HG02970 (cell line): Measurements from ENCODE around the gene CDH18.

Experiments used
- ATAC-seq: cut with Tn5 transposase; IDR thresholded peaks from one replicate; pipeline ENCODE4 v1.9.1; 2021; ENCODE audit warnings: mild to moderate bottlenecking, moderate library complexity, moderate number of reproducible peaks; ENCODE audit not compliant: unreplicated experiment, low FRiP score

CDH18 gene, protein sequence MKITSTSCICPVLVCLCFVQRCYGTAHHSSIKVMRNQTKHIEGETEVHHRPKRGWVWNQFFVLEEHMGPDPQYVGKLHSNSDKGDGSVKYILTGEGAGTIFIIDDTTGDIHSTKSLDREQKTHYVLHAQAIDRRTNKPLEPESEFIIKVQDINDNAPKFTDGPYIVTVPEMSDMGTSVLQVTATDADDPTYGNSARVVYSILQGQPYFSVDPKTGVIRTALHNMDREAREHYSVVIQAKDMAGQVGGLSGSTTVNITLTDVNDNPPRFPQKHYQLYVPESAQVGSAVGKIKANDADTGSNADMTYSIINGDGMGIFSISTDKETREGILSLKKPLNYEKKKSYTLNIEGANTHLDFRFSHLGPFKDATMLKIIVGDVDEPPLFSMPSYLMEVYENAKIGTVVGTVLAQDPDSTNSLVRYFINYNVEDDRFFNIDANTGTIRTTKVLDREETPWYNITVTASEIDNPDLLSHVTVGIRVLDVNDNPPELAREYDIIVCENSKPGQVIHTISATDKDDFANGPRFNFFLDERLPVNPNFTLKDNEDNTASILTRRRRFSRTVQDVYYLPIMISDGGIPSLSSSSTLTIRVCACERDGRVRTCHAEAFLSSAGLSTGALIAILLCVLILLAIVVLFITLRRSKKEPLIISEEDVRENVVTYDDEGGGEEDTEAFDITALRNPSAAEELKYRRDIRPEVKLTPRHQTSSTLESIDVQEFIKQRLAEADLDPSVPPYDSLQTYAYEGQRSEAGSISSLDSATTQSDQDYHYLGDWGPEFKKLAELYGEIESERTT

DNA sequence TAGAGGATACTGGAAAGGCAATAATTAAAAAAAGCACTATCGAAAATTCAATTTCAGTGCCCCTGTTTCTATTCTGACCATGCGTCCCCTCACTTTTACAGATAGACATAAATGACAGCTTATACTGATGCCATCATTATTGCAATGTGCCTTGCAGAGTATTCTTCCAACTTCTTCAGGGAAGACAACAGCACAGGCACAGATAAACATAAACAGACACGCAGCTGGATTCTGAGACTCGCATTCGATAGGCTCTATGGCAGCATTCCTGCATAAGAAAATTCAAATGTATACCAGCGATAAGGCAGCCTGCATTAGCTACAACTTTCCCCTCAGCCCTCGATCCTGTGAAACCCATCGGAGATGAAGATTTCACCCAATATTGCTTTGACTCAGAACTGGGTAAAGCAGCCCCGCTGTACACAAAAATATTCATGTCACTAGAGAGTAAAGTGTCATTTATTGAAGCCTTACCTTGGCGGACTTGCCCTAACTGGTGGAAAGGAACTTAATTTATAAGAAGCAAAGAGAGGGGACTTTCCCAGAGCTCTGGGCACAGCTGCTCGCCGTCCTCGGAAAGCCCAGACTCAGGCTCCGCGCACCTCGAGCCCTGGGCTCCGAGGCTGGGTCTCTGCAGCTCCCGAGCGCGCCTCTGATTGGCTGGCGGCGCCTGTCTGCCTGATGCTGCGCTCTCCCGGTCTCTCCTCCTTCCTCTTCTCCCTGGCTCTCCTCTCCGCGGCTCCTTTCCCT is at the start of gene CDH18:
Gene CDH18 (minus strand): TSS at position 589 of the 750 bp plus-strand sequence. CDS start 149,214 bp downstream, outside the sequence.
- no peak for ATAC-seq

DNA sequence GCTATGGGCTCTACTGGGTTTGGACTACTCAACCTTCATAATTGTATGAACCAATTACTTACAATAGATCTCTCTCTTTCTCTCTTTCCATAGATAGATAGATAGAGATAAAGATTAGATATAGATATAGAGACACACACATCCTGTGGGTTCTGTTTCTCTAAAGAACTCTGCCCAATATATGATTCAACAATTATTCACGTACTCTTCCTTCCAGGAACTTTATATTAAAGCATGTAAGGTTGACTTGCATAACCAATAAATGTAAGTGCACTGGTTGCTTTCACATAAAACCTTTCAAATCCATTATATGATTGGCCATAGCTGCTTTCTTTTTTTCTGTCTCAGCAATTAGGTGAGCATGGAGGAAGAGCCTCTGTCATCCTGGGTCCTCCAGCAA is 46.7 kb upstream of the CDH18 start:
- no peak for ATAC-seq

DNA sequence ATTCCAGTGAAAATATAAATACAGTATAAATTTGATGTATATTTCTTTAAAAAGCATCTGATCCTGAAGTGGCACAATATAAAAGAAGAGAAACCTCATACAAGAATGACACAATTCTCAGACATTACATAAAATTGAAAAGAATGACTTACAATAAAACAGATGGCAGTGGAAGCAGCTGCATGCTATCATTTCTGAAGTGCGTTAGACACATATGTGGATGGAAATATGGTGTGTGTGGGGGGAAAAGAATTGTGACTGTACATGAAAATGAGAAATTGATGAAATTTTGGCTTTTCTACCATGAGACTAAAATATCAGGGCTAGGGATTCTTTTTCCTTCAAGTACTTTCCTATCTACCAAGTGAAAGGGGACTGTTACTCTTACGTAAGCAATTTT is 45.9 kb upstream of the CDH18 start:
- no peak for ATAC-seq

DNA sequence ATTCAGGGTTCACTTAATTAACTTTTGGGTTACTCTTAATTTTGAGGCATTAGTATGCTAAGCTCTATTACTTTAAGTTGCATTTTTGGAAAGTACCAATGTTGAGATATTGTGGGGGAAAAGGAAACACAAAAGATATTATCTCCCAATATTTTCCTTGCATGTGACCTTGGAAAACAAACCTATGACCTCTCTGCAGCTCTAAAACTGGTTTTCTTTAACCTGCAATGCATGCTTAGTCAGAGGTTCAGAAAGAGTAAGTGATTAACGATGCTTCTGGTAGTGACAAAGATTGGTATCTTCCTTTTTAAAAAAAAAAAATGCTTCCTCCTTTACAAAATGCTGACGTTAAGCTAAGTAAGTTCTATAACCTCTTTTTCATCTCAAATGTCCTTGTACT is 44.9 kb upstream of the CDH18 start:
- no peak for ATAC-seq

DNA sequence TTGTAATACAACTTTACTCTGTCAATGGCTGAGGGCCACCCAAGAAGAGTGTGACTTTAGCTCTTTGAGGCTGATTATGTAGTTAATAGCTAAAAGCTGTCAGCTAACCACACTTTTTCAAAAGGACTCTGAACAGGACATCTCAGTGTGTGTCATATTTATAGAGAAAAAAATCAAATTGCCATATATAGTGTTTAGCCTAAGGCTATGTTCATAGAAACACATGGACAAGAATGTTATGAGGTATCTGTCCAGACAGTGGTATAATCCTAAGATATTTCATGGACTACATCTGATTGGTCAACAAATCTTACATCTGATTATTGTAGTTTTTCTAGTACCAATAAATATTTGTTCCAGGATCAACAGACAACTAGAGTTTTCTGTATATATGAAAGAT is 42.1 kb upstream of the CDH18 start:
- no peak for ATAC-seq

DNA sequence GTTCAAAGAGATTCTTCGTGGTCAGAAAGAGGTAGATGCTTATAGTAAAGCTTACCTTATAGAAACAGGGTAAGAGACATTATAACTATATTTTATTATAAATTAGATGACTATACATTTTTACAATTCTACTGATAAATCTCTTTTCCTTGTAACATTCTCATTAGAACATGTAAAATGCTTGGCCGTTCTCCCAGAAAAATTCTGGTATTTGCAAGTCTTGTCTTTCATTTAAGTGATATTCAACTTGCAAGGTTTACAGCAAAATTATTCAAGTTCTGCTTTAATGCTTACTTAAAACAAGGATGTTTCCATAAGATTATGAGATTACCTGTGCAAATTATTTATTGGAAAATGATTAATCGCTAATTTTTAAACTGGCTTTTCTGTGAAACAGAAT is 41.3 kb upstream of the CDH18 start:
- ATAC-seq, result no peak

DNA sequence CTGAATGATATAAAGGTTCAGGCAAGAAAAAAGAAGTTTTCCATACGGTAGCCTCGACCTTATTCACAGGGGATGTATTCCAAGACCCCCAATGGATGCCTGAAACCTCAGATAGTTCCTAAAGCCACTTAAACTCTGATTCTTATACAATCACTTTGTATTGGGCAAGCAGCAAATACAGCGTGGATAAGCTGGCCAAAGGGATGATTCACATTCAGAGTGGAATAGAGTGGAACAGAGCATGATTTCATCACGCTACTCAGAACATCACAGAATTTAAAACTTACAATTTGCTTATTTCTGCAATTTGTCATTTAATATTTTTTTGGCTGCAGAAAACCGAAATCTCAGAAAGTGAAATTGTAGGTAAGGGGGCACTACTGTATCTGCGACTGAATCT is 40.5 kb upstream of the CDH18 start:
- no peak for ATAC-seq

DNA sequence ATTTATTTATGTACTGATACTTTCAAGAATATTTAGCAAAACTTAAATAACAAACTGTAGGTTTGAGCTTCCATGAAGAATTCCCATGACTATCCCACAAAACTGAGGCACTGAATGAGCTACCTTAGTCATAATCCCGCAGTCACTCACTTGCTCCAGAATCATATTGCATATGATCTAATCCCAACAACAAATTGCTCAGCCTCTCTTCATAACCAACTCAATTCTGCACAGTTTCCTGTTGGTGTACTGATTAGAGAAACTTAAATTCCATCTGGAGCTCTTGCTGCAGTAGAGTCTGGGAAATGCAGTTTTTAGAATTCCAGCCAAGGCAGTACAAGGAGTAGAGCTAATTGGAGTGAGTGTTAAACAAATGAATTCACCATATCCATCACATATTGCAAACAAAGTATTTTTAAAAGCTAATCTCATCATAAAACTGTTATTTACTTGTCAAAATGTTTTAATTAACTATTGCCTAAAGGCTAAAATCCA is 35.7 kb upstream of the CDH18 start:
- ATAC-seq, result no peak

DNA sequence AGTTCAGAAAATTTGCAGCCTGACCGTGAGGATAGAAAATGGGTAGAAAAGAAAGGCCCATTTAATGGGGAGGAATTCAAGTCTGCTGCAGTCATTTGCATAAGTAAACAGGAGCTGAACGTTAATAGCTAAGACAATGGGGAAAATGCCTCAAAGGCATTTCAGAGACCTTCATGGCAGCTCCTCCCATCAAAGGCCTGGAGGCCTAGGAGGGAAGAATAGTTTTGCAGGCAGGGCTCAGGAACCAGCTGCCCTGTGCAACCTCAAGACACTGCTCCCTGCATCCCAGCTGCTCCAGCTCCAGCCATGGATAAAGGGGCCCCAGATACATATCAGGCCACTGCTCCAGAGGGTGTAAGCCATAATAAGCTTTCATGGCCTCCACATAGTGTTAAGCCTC is 32.2 kb upstream of the CDH18 start:
- no peak for ATAC-seq

DNA sequence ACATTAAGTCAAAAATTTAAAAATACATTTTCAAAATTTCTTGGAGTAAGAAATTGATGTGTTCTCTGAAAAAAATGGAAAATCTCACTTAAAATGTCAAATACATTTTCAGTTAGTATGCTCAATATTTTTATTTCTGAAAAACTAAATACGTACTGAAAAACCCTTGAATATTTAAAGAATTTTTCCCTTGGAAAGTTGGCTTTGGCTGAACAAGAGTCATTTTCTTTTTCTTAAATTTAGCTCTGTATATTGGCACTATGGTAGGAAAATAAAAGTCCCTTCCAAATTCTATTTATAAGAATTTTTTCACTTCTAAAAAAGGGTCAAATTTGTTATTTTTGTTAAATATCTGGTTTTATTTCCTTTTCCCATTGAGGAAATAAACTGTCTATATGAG is 29.0 kb upstream of the CDH18 start:
- ATAC-seq, result no peak

DNA sequence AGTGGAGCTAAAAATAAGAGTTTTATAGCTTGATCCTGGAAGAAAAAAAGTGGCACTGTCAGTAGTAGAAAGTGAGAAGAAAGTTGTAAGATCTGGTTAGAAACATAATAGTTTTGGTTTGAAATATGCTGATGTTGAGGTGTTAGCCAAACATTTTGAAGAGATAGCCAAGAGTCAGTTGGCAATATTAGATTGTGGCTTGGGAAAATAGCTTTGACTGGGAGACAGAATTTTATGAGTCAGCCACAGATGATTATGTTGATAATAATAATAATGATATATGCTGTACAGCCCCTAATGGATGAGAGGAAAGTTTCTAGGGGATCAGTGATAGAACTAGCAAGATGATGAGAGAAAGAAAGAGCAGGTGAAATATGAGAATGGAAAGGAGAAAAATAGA is 12.4 kb upstream of the CDH18 start:
- no peak for ATAC-seq

DNA sequence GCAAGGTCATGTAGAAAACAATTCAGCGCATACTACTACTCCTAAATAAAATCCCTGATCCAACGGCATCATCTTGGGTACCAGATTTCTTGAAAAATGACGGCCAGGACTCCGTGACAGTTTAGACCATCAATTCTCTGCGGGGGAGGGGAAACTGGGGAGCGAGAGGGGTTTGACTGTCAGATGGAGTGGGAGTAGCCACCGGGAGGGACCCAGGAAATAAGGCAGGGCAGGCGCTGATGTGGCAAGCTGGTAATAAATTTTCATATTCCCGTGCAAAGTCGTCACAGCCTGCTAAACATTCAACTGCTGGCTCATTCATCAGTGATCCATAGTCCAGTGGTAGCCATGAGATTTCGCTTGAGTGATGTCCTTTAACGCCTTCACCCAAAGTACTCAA is 457 bp upstream of the CDH18 start:
- ATAC-seq, result no peak

DNA sequence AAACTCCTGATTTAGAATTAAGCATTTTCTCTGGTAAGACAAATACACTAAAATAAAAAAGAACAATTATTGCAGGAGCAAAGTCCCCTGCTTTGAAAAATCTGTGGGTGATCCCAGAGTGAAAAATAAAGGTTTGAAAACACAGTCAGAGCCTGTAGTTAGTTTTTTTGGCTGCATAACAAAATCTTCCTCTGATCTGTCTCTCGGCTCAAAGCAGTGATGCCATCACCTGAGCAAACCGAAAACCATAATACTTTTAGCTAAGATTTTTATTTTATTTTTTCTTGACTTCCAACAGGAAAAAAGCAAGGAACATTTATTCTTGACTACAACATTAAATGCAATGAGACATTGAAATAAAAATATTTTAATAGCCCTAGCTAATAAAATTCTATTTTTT is 1.2 kb downstream of the CDH18 start:
- ATAC-seq, result no peak

DNA sequence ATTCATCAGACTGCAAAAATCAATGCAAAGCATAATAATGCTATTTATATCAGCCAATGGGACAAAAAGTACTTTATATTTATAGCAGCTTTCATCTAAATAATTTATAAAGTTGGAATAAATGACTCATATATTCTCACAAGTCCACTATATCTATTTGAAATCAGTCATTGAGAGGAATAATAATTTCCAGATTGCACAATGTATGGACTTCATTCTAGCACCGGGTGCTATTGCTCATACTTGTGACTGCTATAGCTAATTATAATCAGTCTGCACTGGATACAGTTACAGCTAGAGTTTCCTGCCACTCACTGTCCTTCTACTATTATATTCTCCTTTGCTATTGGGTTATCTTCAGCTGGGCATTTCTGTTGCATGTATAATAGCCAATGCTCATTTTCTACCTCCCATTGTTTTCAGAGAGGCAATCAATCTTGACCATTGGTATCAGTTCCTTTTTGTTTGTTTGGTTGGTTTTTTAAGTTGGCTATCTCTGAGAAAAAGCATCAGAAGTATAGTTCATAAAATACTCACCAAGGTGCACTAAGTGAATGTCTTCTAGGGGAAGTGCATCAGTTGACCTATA is 1.9 kb downstream of the CDH18 start:
- ATAC-seq, result no peak

DNA sequence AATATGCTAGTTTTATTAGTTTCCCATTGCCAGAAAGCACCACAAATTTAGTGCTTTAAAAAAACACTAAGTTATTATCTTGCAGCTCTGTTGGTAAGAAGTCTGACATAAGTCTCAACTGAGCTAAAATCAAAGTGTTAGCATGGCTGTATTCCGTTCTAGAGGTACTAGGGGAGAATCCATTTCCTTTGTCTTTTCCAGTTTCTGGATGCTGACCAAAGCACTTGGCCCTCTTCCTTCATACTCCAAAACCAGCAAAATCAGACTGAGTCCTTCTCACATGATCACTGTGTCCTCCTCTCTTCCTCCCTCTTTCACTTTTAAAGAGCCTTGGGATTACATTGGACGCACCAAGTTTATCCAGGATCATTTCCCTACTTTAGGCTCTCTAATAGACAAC is 9.5 kb downstream of the CDH18 start:
- no peak for ATAC-seq

DNA sequence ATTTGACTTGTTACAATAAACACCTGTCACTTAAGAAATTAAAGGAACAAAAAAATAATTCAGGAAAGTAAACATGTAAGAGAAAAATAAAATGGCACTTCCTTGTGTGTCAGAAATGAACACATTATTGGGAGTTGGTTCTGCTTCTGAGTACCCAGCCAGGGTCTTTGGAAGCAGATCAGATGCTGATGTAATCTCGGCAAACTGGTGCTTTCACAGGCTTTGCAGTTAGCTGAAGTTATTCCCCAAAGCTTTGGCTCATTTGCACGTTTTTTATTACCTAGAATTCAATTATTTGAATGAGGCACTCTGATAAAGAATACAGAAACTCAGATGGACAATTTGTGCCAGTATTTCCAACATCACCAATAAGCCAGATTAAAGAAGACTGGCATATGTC is 10.9 kb downstream of the CDH18 start:
- ATAC-seq, result no peak

DNA sequence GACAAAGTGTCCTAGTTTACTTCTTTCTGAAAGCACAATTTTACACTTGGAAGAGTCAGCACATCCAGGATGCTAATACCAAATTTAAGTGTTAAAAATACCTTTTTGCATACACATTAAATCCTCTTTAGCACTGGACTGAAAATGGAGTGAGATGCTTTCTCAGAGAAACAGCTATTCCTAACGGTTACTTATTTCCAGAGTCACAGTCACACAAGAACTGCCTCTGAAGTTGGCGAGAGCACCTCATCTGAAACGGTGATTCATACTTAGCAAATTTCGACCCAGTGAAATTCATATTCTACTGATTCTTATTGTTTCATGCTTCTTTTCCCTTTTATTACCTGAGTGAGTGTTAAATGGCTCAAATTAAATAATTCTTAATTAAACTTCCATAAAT is 12.2 kb downstream of the CDH18 start:
- no peak for ATAC-seq

DNA sequence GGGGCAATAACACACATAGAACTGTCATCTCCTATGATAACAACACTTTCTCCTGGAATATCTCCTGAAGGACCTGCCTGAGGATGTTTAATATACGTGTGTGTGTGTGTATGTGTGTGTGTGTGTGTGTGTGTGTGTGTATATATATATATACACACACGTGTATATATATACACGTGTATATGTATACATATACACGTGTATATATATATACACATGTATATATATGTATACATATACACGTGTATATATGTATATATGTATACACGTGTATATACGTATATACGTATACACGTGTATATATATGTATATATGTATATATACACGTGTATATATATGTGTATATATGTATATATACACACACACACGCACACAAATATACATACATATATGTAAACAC is 27.5 kb downstream of the CDH18 start:
- no peak for ATAC-seq

DNA sequence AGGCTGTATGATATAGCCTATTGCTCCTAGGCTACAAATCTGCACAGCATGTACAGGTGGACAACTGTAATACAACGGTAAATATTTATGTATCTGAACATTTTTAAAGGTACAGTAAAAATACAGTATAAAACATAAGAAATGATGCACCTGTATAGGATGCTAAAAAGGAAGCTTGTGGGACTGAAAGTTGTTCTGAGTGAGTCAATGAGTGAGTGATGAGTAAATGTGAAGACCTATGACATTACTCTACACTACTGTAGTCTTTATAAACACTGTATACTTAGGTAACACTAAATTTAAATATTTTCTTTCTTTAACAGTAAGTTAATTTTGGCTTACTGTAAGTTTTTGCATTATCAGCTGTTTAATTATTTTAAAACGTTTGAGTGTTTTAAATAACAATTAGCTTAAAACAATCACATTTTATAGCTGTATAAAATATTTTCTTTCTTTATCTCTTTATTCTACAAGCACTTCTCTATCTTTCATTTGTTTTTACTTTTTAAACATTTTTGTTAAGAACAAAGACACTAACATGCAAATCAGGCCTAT is 28.1 kb downstream of the CDH18 start:
- ATAC-seq, result no peak

DNA sequence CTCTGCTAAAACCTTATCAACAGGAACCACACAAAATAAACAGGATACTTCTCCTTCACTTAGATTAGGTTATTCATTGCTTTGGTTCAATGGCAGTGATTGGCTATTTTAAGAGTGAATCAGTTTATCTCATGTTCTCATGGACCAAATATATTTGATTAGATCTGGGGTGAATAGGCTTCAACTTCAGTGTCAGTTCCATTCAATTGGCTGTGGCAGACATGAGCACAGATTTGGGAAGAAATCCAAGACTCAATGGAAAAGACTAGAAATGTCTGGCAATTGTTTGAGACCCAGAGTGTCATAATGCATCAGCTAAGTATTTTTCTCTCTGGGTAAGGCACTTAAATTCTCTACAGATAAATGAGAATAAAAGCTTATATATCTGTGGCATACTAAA is 37.1 kb downstream of the CDH18 start:
- no peak for ATAC-seq
